Heart left ventricle (tissue), 16 donors: ENCODE data around the gene NYAP1. TPM values are rescaled to one million over a fixed set of nuclear protein-coding genes. Genes with fewer than 3 reads are reported as not detected.
A peak's percentile ranks its signal among the peaks of the same experiment; 100 is the strongest.

ENCODE experiments used
- ATAC-seq, 4 donors: fragments of 200-7000 bp; cut with Tn5 transposase; one replicate each; pipeline ENCODE4 v1.9.1; 2020 to 2022; ENCODE audit warnings: moderate library complexity in 4 of 4, mild to moderate bottlenecking in 3 of 4, moderate number of reproducible peaks in 1 of 4
- DNase-seq, 5 donors: peaks; one replicate each; pipeline ENCODE4 v3.0.0-alpha.2; 2020
- H3K27ac ChIP-seq, 12 donors: fragments of 200-600 bp; sonication (generic) in 4 of 12; one replicate each; pipeline versions ENCODE4 v1.5.0 to v1.8.0; 2016 to 2022; ENCODE audit warnings: mild to moderate bottlenecking in 2 of 12
- H3K27me3 ChIP-seq, 9 donors: fragments of 200-600 bp; sonication (generic) in 2 of 9; one replicate each; pipeline versions ENCODE4 v1.5.1 to v1.8.0; 2016 to 2022; ENCODE audit warnings: mild to moderate bottlenecking in 3 of 9
- H3K36me3 ChIP-seq, 9 donors: fragments of 200-600 bp; sonication (generic) in 2 of 9; one replicate each; pipeline versions ENCODE4 v1.5.0 to v1.8.0; 2018 to 2022; ENCODE audit warnings: mild to moderate bottlenecking in 2 of 9
- H3K4me1 ChIP-seq, 12 donors: fragments of 200-600 bp; sonication (generic) in 4 of 12; one replicate each; pipeline versions ENCODE4 v1.5.0 to v1.8.0; 2016 to 2022; ENCODE audit warnings: mild to moderate bottlenecking in 3 of 12
- H3K4me3 ChIP-seq, 12 donors: fragments of 200-600 bp; sonication (generic) in 4 of 12; one replicate each; pipeline versions ENCODE4 v1.5.0 to v1.8.0; 2017 to 2022; ENCODE audit warnings: mild to moderate bottlenecking in 9 of 12, moderate library complexity in 4 of 12
- H3K9me3 ChIP-seq, 12 donors: fragments of 200-600 bp; sonication (generic) in 4 of 12; one replicate each; pipeline versions ENCODE4 v1.5.0 to v1.8.0; 2016 to 2022; ENCODE audit warnings: mild to moderate bottlenecking in 1 of 12
- POLR2A ChIP-seq, 2 donors: fragments of 450-650 bp; IDR thresholded peaks; one replicate each; pipeline ENCODE4 v1.6.1; 2017; ENCODE audit warnings: antibody characterized with exemption in 2 of 2, mild to moderate bottlenecking in 2 of 2, moderate library complexity in 2 of 2
- WGBS, 4 donors: extraction: QIAGEN DNeasy Blood & Tissue Kit in 2 of 4; methylation state at CpG; one replicate each; pipeline versions ENCODE4 v1.1.5 to v1.1.7; 2013 to 2018; 5-methylcytosine and 5-hydroxymethylcytosine counted together
- intact Hi-C, 10 donors: fragments of 100-400 bp; cut with DNase I; formaldehyde crosslinking; loops; one replicate each; pipeline versions ENCODE4 v1.11.1 to v1.14.2; 2022
- polyA plus RNA-seq, 2 donors: library from polyadenylated mRNA; stranded (reverse); fragments of 200-250 nt; gene quantifications; one replicate each; pipeline ENCODE4 v1.2.3, GENCODE V29; 2013
- total RNA-seq, 9 donors: library from RNA; depleted of rRNA in 2 of 9; stranded (reverse); fragments of >200 nt in 2 of 9; fragmentation: NEBNext Ultra II Directional in 3 of 9; extraction: Animal tissue kit (Norgen Biotek cat#: 25700) in 3 of 9; gene quantifications; one replicate each; pipeline versions ENCODE4 v1.1.0 to v1.2.4, GENCODE V29; 2016 to 2023
- TF ChIP-seq, protein P1 (sequence below), 12 donors: fragments of 200-600 bp; sonication (generic) in 4 of 12; IDR thresholded peaks; one replicate each; pipeline versions ENCODE4 v1.5.0 to v1.8.0; 2018 to 2022; ENCODE audit warnings: antibody characterized with exemption in 12 of 12, mild to moderate bottlenecking in 5 of 12
- donor health status: ischemic (EF 13 %, LVEDD 7.1; RV severe dilation, severe dysfunction).
- donor health status: healthy with polysubstance abuse.
- donor health status: DM: no; HTN: yes; CAD: no.
- donor health status: DM: no; HTN: no; CAD: no.
- donor health status: ischemic (EF 25% LVEDD 6.9; RV normal size, moderate dysfunction).
- donor health status: ischemic (EF 25% LVEDD 5.7; RV mildly dilated, moderate dysfunction).
- donor health status: healthy.
- donor health status: DM: yes; HTN: yes; CAD: no.
- donor health status: ischemic (EF 35%, LVEDD 5.7; RV mildly dilated, moderate dysfunction).
- donor health status: nonischemic (EF 11% LVEDD 7.7; RV severe dilation, severe dysfunction).
- donor health status: DM: yes; HTN: yes; CAD: no.
- donor health status: PGD.
- donor health status: ischemic (EF 29% LVEDD 5.4; RV normal size, mild dysfunction).
- donor health status: nonischemic (EF 23%, LVEDD 6.1; RV moderate dilation, normal function).

NYAP1 gene
- total and polyA plus RNA-seq, 11 donors: 0.16 to 1.1 (median 0.40) TPM; not detected in 3

DNA sequence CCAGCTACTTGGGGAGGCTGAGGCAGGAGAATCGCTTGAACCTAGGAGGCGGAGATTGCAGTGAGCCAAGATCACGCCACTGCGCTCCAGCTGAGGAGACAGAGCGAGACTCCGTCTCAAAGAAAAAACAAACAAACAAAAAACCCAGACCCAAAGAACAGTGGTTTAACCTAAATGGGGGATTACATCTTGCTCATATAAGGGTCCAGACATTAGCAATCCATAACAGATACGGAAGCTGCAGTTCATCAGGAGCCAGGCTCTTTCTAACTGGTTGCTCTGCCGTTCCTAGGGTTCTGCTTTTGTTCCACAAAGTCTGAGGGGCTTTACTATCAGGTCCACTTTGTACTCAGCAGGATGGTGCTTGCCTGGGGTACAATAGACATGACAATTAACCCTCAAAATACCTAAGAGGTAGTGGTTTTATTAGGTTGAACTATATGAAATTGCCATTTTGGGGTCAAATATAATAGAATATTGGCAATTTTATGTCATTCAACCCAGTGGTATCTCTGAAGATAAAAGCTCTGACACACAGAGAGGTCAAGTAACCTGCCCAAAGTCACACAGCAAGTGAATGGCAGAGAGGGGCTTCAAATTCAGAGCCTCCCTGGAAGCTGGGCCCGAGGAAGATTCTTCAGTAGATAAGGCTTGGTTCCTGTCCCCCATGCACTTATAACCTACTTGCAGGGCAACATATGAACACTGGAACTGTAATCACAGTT, 21.3 kb downstream of the NYAP1 start:
- no peak for ATAC-seq

DNA sequence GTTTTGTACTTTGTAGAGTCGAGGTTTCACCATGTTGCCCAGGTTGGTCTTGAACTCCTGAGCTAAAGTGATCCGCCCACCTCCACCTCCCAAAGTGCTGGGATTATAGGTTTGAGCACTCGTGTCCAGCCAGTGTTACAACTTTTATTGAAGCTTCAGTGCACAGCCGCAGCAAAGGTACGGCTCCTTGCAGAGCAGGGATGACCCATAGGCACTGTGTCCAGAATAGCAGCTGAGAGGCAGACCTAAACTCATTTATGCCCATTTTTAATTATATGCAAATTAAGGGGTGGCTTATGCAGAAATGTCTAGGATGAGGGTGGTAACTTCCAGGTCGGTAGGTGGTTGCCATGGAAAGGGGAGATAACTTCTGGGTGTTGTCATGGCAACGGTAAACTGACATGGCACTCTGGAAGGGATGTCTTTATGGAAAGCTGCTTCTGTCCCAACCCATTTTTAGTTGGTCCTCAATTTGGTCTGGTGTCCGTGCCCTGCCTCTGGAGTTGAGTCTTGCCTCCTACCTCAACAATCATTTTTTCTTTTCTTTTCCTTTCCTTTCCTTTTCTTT, 22.7 kb downstream of the NYAP1 start:
- Histone ChIP-seq H3K27ac (no peak overlapping the region), H3K4me3 (no peak overlapping the region), H3K27me3 (peaks cover 0 to 4% (median 0%) of the 10 kb centered on the region in 9 donors), H3K4me1 (no peaks in the 10 kb centered on the region), H3K36me3 (no peaks in the 10 kb centered on the region), H3K9me3 (no peaks in the 10 kb centered on the region)
- ATAC-seq: no peak
- no peak for DNase-seq
- intact Hi-C loops: no loop called here
- no peak for TF ChIP-seq POLR2A (IDR thresholded peaks at IDR 0.05)
- TF ChIP-seq, protein P1, sequence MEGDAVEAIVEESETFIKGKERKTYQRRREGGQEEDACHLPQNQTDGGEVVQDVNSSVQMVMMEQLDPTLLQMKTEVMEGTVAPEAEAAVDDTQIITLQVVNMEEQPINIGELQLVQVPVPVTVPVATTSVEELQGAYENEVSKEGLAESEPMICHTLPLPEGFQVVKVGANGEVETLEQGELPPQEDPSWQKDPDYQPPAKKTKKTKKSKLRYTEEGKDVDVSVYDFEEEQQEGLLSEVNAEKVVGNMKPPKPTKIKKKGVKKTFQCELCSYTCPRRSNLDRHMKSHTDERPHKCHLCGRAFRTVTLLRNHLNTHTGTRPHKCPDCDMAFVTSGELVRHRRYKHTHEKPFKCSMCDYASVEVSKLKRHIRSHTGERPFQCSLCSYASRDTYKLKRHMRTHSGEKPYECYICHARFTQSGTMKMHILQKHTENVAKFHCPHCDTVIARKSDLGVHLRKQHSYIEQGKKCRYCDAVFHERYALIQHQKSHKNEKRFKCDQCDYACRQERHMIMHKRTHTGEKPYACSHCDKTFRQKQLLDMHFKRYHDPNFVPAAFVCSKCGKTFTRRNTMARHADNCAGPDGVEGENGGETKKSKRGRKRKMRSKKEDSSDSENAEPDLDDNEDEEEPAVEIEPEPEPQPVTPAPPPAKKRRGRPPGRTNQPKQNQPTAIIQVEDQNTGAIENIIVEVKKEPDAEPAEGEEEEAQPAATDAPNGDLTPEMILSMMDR (IDR thresholded peaks at IDR 0.05): no peak
- 70 to 75% (median 71%) methylated on average over 8 of the region's 8 CpGs for WGBS, 4 donors

More for the DNA sequence above, 21.3 kb downstream of the NYAP1 start:
- no peak for DNase-seq
- no peak overlapping the region for H3K4me3 ChIP-seq
- H3K27ac ChIP-seq: no peak overlapping the region
- H3K36me3 ChIP-seq: no peaks in the 10 kb centered on the region
- H3K27me3 ChIP-seq: peaks cover 0 to 4% (median 0%) of the 10 kb centered on the region in 9 donors
- H3K4me1 ChIP-seq: no peaks in the 10 kb centered on the region
- intact Hi-C loops: no loop called here
- TF ChIP-seq POLR2A (IDR thresholded peaks at IDR 0.05): no peak
- TF ChIP-seq, protein P1 (IDR thresholded peaks at IDR 0.05): no peak
- 92 to 94% (median 93%) methylated on average over 9 of the region's 9 CpGs for WGBS, 4 donors
- no peaks in the 10 kb centered on the region for H3K9me3 ChIP-seq

DNA sequence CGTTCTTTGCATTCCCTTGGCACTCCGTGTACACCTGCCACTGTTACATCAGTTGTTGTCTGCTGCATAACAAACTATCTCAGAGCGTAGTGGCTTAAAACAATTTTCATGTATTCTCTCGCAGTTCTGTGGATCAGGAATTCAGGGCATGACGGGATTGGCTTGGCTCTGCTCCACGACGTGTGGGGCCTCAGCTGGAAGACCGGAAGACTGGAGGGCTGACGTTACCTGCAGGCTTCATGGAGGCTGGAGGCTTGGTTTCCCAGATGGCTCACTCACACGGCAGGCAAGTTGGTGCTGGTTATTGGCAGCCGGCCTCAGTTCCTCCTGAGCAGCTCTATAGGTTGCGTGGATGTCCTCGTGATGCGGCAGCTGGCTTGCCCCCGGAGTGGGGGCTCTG, 25.5 kb downstream of the NYAP1 start:
- WGBS, 4 donors: 59 to 69% (median 63%) methylated on average over 14 to 15 of the region's 15 CpGs
- DNase-seq (peak in 1 of 5 donors; percentile 55), ATAC-seq (peak in 1 of 4 donors; percentile 28)
- H3K27ac ChIP-seq: no peak overlapping the region
- H3K9me3 ChIP-seq: no peaks in the 10 kb centered on the region
- intact Hi-C loops: no loop called here
- H3K4me1 ChIP-seq: no peaks in the 10 kb centered on the region
- TF ChIP-seq, protein P1 (IDR thresholded peaks at IDR 0.05): no peak
- TF ChIP-seq POLR2A (IDR thresholded peaks at IDR 0.05): no peak
- no peak overlapping the region for H3K4me3 ChIP-seq
- peaks cover 0 to 4% (median 0%) of the 10 kb centered on the region in 9 donors for H3K27me3 ChIP-seq
- no peaks in the 10 kb centered on the region for H3K36me3 ChIP-seq

GRCh38 chr7:100510437-100511239, 26.9 kb downstream of the NYAP1 start:
- DNase-seq (peak in 1 of 5 donors; percentile 9), ATAC-seq (no peak)
- Histone ChIP-seq H3K36me3 (no peaks in the 10 kb centered on the region), H3K9me3 (no peaks in the 10 kb centered on the region), H3K27ac (no peak overlapping the region), H3K4me1 (peaks cover 0 to 10% (median 0%) of the 10 kb centered on the region in 12 donors), H3K4me3 (no peak overlapping the region), H3K27me3 (peaks cover 0 to 4% (median 0%) of the 10 kb centered on the region in 9 donors)
- no peak for TF ChIP-seq POLR2A (IDR thresholded peaks at IDR 0.05)
- TF ChIP-seq, protein P1 (IDR thresholded peaks at IDR 0.05): no peak
- WGBS, 4 donors: 91 to 92% (median 91%) methylated on average over 9 of the region's 9 CpGs
- intact Hi-C loops: loop anchor here in 1 of 10 donors (5.0 kb wide), 1 partner anchor 52 kb away; no protein-coding TSS in a partner anchor
